NCI-H1694 treated with DMSO at 0.1 percent for 48 hours (cell line): ENCODE results near the gene PPARA.

ENCODE experiments used
- DNase-seq: peaks from one replicate; lab custom pipeline; 2025; lab: John Stamatoyannopoulos, UW

PPARA gene

GRCh38 chr22:46150034-46150654 is at the start of gene PPARA:
TSS of gene PPARA (plus strand) at chr22:46150526. CDS start at chr22:46198384, 47,858 bp downstream.
- peak; percentile 49 for DNase-seq

GRCh38 chr22:46102159-46102558 is 48.2 kb upstream of the PPARA start:
- DNase-seq: no peak

- DNase-seq: no peak
These were observed 47.6 kb upstream of the PPARA start for GRCh38 chr22:46102752-46103151.

GRCh38 chr22:46103181-46103580 is 47.1 kb upstream of the PPARA start:
- DNase-seq: no peak

GRCh38 chr22:46103664-46104063 is 46.7 kb upstream of the PPARA start:
- DNase-seq: no peak

GRCh38 chr22:46104170-46104880 is 46.0 kb upstream of the PPARA start:
- DNase-seq: no peak

GRCh38 chr22:46104881-46105493 is 45.3 kb upstream of the PPARA start:
- no peak for DNase-seq

GRCh38 chr22:46105494-46106278 is 44.6 kb upstream of the PPARA start:
- DNase-seq: peak; percentile 17

- no peak for DNase-seq
These were observed 43.9 kb upstream of the PPARA start for GRCh38 chr22:46106279-46107022.

- peak; percentile 68 for DNase-seq
These were observed 43.1 kb upstream of the PPARA start for GRCh38 chr22:46107089-46107664.

GRCh38 chr22:46107753-46108563 is 42.4 kb upstream of the PPARA start:
- DNase-seq: no peak

GRCh38 chr22:46108564-46109473 is 41.5 kb upstream of the PPARA start:
- no peak for DNase-seq

- DNase-seq: no peak
These were observed 40.8 kb upstream of the PPARA start for GRCh38 chr22:46109474-46110003.

- no peak for DNase-seq
These were observed 40.1 kb upstream of the PPARA start for GRCh38 chr22:46110215-46110614.

GRCh38 chr22:46111645-46112306 is 38.5 kb upstream of the PPARA start:
- DNase-seq: no peak

- no peak for DNase-seq
These were observed 37.9 kb upstream of the PPARA start for GRCh38 chr22:46112405-46112804.

- no peak for DNase-seq
These were observed 37.0 kb upstream of the PPARA start for GRCh38 chr22:46113110-46113909.
